K562 (cell line): ENCODE results near the gene ATP5F1D. TPM values are rescaled to one million over a fixed set of nuclear protein-coding genes. Genes with fewer than 3 reads are reported as not detected.

ENCODE experiments used
- DEAF1 ChIP-seq: fragments of 450-650 bp; formaldehyde crosslinking; IDR thresholded peaks from 2 replicates; pipeline ENCODE4 v1.4.0; 2020; ENCODE audit warnings: mild to moderate bottlenecking, moderate library complexity
- GTF2E2 ChIP-seq: fragments of 200-800 bp; sonication (Bioruptor generic); IDR thresholded peaks from 2 replicates; pipeline ENCODE4 v1.6.1; 2016; ENCODE audit warnings: missing genetic modification characterization, missing compliant biosample characterization
- MAZ ChIP-seq, 2 experiments: fragments of 450-650 bp in 1 of 2; sonication (generic) in 1 of 2; formaldehyde crosslinking; IDR thresholded peaks in 1 of 2; conservative IDR thresholded peaks in 1 of 2; 2 replicates each; pipeline versions ENCODE4 v1.4.0 to v1.5.0; 2020; ENCODE audit warnings: mild to moderate bottlenecking in 1 of 2, missing genetic modification reagents in 1 of 2
- MBD2 ChIP-seq: sonication (generic); IDR thresholded peaks from 2 replicates; pipeline ENCODE4 v1.6.1; 2016; ENCODE audit warnings: low read depth, borderline replicate concordance
- NFXL1 ChIP-seq: fragments of 450-650 bp; formaldehyde crosslinking; IDR thresholded peaks from 2 replicates; pipeline ENCODE4 v1.4.0; 2021; ENCODE audit warnings: mild to moderate bottlenecking
- PHF8 ChIP-seq: fragments of 200-600 bp; sonication (generic); IDR thresholded peaks from 2 replicates; pipeline ENCODE4 v1.6.1; 2012; ENCODE audit warnings: mixed run types, mild to moderate bottlenecking, inconsistent platforms, low read length, moderate library complexity, borderline replicate concordance
- PREB ChIP-seq: sonication (generic); formaldehyde crosslinking; IDR thresholded peaks from 2 replicates; pipeline ENCODE4 v1.8.1; 2023; ENCODE audit warnings: mild to moderate bottlenecking, missing genetic modification reagents
- TARDBP ChIP-seq: fragments of 450-650 bp; IDR thresholded peaks from 2 replicates; pipeline ENCODE4 v1.6.1; 2016
- TEAD1 ChIP-seq, 2 experiments: fragments of 450-650 bp in 1 of 2; sonication (generic) in 1 of 2; formaldehyde crosslinking; IDR thresholded peaks; 2 replicates each; pipeline versions ENCODE4 v1.4.0 to v1.8.0; 2020 to 2022; ENCODE audit warnings: mild to moderate bottlenecking in 2 of 2, missing genetic modification reagents in 1 of 2
- THAP12 ChIP-seq: fragments of 250-450 bp; sonication (Bioruptor Pico); IDR thresholded peaks from 2 replicates; pipeline ENCODE4 v1.9.0; 2021; ENCODE audit warnings: mild to moderate bottlenecking, inconsistent platforms
- ZBTB33 ChIP-seq: sonication (generic); formaldehyde crosslinking; IDR thresholded peaks from 2 replicates; pipeline ENCODE4 v1.8.1; 2023; ENCODE audit warnings: mild to moderate bottlenecking, missing genetic modification reagents
- ZKSCAN3 ChIP-seq: fragments of 250-450 bp; sonication (Bioruptor Pico); IDR thresholded peaks from 2 replicates; pipeline ENCODE4 v1.4.0; 2020
- polyA plus RNA-seq, 8 experiments: library from polyadenylated mRNA; depleted of rRNA in 4 of 8; stranded (reverse) in 5 of 8; unstranded in 3 of 8; fragments of >200 nt; fragmentation: Nextera tagmentation in 2 of 8; fragmentation: Illumina TruSeq in 1 of 8; extraction: Ambion mirVana in 2 of 8; extraction: Trizol in 1 of 8; gene quantifications; 2 replicates each; pipeline versions ENCODE4 v1.2.1 to v1.2.3, GENCODE V29; 2011 to 2014; ENCODE audit warnings: inconsistent platforms in 1 of 8, missing spikeins in 1 of 8
- total RNA-seq, 7 experiments: library from RNA; depleted of rRNA in 6 of 7; stranded (reverse); fragments of >200 nt in 6 of 7; fragmentation: Illumina TruSeq in 2 of 7; extraction: Trizol in 2 of 7; gene quantifications; 2 replicates each; pipeline versions ENCODE4 v1.2.1 to v1.2.3, GENCODE V29; 2011 to 2021; ENCODE audit warnings: low replicate concordance in 1 of 7

ATP5F1D gene
- total and polyA plus RNA-seq, 9 of the 15 experiments (the other 6 are each of a cell fraction or from before 2014, with no cell fraction given): 3.9 to 409 (median 36.8) TPM

- TF ChIP-seq ZBTB33 (CRISPR knock-in tag) (0 out of 2 replicates have a peak, but pooled peaks have one; percentile 8), PHF8 (peak; percentile 69; the same call in 1 of the 2 replicates), PREB (CRISPR knock-in tag) (peak; percentile 75; the same call in 1 of the 2 replicates), GTF2E2 (tag) (peak; percentile 84; the same call in 1 of the 2 replicates), THAP12 (CRISPR knock-in tag) (0 out of 2 replicates have a peak, but pooled peaks have one; percentile 22), MBD2 (0 out of 2 replicates have a peak, but pooled peaks have one; percentile 15), ZKSCAN3 (no peak), DEAF1 (CRISPR knock-in tag) (no peak), NFXL1 (CRISPR knock-in tag) (no peak), TEAD1 (CRISPR knock-in tag; IDR thresholded peaks at IDR 0.05) (no peak), MAZ (CRISPR knock-in tag; conservative IDR thresholded peaks at IDR 0.05 in 1 of 2, IDR thresholded peaks at IDR 0.05 in 1 of 2) (peak; percentile 93 to 98), TARDBP (0 out of 2 replicates have a peak, but pooled peaks have one; percentile 59)
Observed at GRCh38 chr19:1248139-1248785, 6.7 kb downstream of the ATP5F1D start, which contains the start of gene MIDN (continued).
